SK-N-SH (cell line): ENCODE results near the gene TMX4. TPM values are rescaled to one million over a fixed set of nuclear protein-coding genes. Genes with fewer than 3 reads are reported as not detected.
A peak's percentile ranks its signal among the peaks of the same experiment; 100 is the strongest.

Experiments
- CTCF ChIA-PET: fragments of 300-600, 350-600 bp; formaldehyde crosslinking; extraction: SDS; loops from one replicate; lab custom pipeline; 2021; lab: Yijun Ruan, JAX
- POLR2A ChIA-PET: fragments of 350-600 bp; sonication (Branson Sonifier 250); formaldehyde crosslinking; extraction: SDS; loops from one replicate; lab custom pipeline; 2020; ENCODE audit warnings: antibody characterized with exemption, inconsistent platforms; lab: Yijun Ruan, JAX
- DNase-seq: peaks from one replicate; pipeline ENCODE4 v3.0.0; 2012
- H2AFZ ChIP-seq: fragments of 200-600 bp; sonication (generic); 2 replicates; pipeline ENCODE4 v1.8.1; 2016; ENCODE audit warnings: antibody characterized with exemption, mild to moderate bottlenecking, low read depth
- H3F3A ChIP-seq: fragments of 200-600 bp; sonication (generic); replicated peaks from 2 replicates; pipeline ENCODE3; 2016; ENCODE audit warnings: antibody characterized with exemption, mild to moderate bottlenecking; ENCODE audit not compliant: insufficient read depth
- H3K27ac ChIP-seq, 2 experiments: fragments of 200-500 bp in 1 of 2; fragments of 200-600 bp in 1 of 2; sonication (Bioruptor generic) in 1 of 2; sonication (generic), shearing (Covaris generic) in 1 of 2; 2 replicates each; pipeline versions ENCODE4 v1.5.1 to v1.6.1; 2014 to 2016; ENCODE audit warnings: low read depth in 2 of 2, inconsistent platforms in 1 of 2, low read length in 1 of 2, mild to moderate bottlenecking in 1 of 2, mixed read lengths in 1 of 2
- H3K27me3 ChIP-seq: fragments of 200-600 bp; sonication (generic), shearing (Covaris generic); 2 replicates; pipeline ENCODE4 v1.6.1; 2016; ENCODE audit warnings: mixed run types; ENCODE audit not compliant: insufficient read depth
- H3K36me3 ChIP-seq, 2 experiments: fragments of 200-500 bp in 1 of 2; fragments of 200-600 bp in 1 of 2; sonication (Bioruptor generic) in 1 of 2; sonication (generic) in 1 of 2; replicated peaks in 1 of 2; 2 replicates each; pipeline versions ENCODE3 to v1.5.1; 2014 to 2016; ENCODE audit warnings: low read length in 1 of 2, mild to moderate bottlenecking in 1 of 2; ENCODE audit not compliant: insufficient read depth in 2 of 2, control insufficient read depth in 1 of 2
- H3K4me1 ChIP-seq, 2 experiments: fragments of 200-500 bp in 1 of 2; fragments of 200-600 bp in 1 of 2; sonication (Bioruptor generic) in 1 of 2; sonication (generic), shearing (Covaris generic) in 1 of 2; 2 replicates each; pipeline versions ENCODE4 v1.5.1 to v1.6.1; 2014 to 2016; ENCODE audit warnings: low read depth in 1 of 2, low read length in 1 of 2, mixed run types in 1 of 2; ENCODE audit not compliant: insufficient read depth in 2 of 2, control insufficient read depth in 1 of 2
- H3K4me2 ChIP-seq: fragments of 200-600 bp; sonication (generic), shearing (Covaris generic); 2 replicates; pipeline ENCODE4 v1.6.1; 2017; ENCODE audit warnings: mixed run types
- H3K4me3 ChIP-seq, 2 experiments: fragments of 200-500 bp in 1 of 2; fragments of 200-600 bp in 1 of 2; sonication (Bioruptor generic) in 1 of 2; sonication (generic), shearing (Covaris generic) in 1 of 2; 2 replicates each; pipeline versions ENCODE4 v1.5.1 to v1.8.1; 2014 to 2016; ENCODE audit warnings: low read depth in 2 of 2, inconsistent platforms in 1 of 2, low read length in 1 of 2, mild to moderate bottlenecking in 1 of 2, mixed read lengths in 1 of 2, moderate library complexity in 1 of 2
- H3K79me2 ChIP-seq: fragments of 200-600 bp; sonication (generic); 2 replicates; pipeline ENCODE4 v1.8.1; 2017; ENCODE audit warnings: mild to moderate bottlenecking; ENCODE audit not compliant: insufficient read depth
- H3K9ac ChIP-seq: fragments of 200-600 bp; sonication (generic); 2 replicates; pipeline ENCODE4 v1.6.1; 2017; ENCODE audit warnings: mixed run types
- H3K9me2 ChIP-seq: fragments of 200-600 bp; sonication (generic); 2 replicates; pipeline ENCODE4 v1.6.1; 2017; ENCODE audit warnings: mixed run types
- H3K9me3 ChIP-seq: fragments of 200-600 bp; sonication (generic); 2 replicates; pipeline ENCODE4 v1.6.1; 2017; ENCODE audit warnings: mixed run types, mild to moderate bottlenecking, moderate library complexity
- H4K20me1 ChIP-seq: fragments of 200-600 bp; sonication (generic); 2 replicates; pipeline ENCODE4 v1.6.1; 2017; ENCODE audit warnings: mild to moderate bottlenecking, mixed run types; ENCODE audit not compliant: insufficient read depth
- CTCF ChIP-seq: fragments of 200-600 bp; sonication (generic); IDR thresholded peaks from 2 replicates; pipeline ENCODE4 v1.6.1; 2017; ENCODE audit warnings: antibody characterized with exemption, mild to moderate bottlenecking, moderate library complexity
- EP300 ChIP-seq, 2 experiments: IDR thresholded peaks; 2 replicates each; pipeline versions ENCODE4 v1.4.0 to v1.6.1; 2012; ENCODE audit warnings: borderline replicate concordance in 1 of 2, low read depth in 1 of 2, low read length in 1 of 2
- EZH2phosphoT487 ChIP-seq: fragments of 200-600 bp; sonication (generic); IDR thresholded peaks from 2 replicates; pipeline ENCODE4 v1.6.1; 2017; ENCODE audit warnings: low read depth, mixed run types, mild to moderate bottlenecking, antibody characterized with exemption, moderate library complexity, borderline replicate concordance
- FOXJ3 ChIP-seq: sonication (generic); formaldehyde crosslinking; IDR thresholded peaks from 2 replicates; pipeline ENCODE4 v1.5.1; 2020; ENCODE audit warnings: mild to moderate bottlenecking, missing genetic modification reagents
- NFIC ChIP-seq: IDR thresholded peaks from 2 replicates; pipeline ENCODE4 v1.4.0; 2012; ENCODE audit warnings: borderline replicate concordance
- PBX3 ChIP-seq: IDR thresholded peaks from 2 replicates; pipeline ENCODE4; 2012
- POLR2AphosphoS5 ChIP-seq: IDR thresholded peaks from 2 replicates; pipeline ENCODE4 v1.6.1; 2012; ENCODE audit warnings: low read depth, low read length
- RFX5 ChIP-seq: IDR thresholded peaks from 2 replicates; pipeline ENCODE4 v1.6.1; 2012; ENCODE audit warnings: mild to moderate bottlenecking, improper control_type of control experiment, low read length
- SMC3 ChIP-seq: IDR thresholded peaks from 2 replicates; pipeline ENCODE4 v1.6.1; 2012; ENCODE audit warnings: low read depth, low read length, improper control_type of control experiment
- YY1 ChIP-seq: IDR thresholded peaks from 2 replicates; pipeline ENCODE4 v1.4.0; 2012; ENCODE audit warnings: low read depth, mild to moderate bottlenecking
- WGBS: methylation state at CpG from one replicate; pipeline ENCODE4 v1.1.6; 2017; ENCODE audit warnings: low lambda C conversion rate; 5-methylcytosine and 5-hydroxymethylcytosine counted together
- polyA plus RNA-seq, 3 experiments: library from polyadenylated mRNA; depleted of rRNA; stranded (reverse); fragments of >200 nt; gene quantifications; 2 replicates each; pipeline ENCODE4 v1.2.3, GENCODE V29; 2012
- TF ChIP-seq, protein P1 (sequence below): IDR thresholded peaks from 2 replicates; pipeline ENCODE4 v1.4.0; 2012; ENCODE audit warnings: low read depth, borderline replicate concordance

TMX4 gene
- polyA plus RNA-seq, 1 of the 3 experiments (the other 2 are of a cell fraction): 10.9 TPM

DNA sequence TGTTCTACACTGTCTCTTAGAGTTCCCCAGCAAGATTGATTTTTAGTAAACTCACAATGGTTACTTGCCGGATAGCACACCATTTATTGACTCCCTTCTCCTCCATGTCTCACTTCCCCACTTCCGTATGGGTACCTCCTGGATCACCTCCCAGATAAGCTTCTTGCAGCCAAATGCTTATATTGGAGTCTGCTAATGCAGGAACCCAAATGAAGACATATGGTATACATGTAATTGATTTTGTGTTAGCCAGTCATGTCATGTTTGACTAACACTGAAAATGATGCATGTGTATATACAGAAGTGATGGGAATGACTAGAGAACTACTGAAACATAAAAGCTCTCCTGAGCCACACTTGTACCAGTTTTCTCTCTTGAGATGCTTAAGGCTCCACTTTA is 46.1 kb upstream of the TMX4 start:
- no peaks in the 10 kb centered on the region for H3K9me2 ChIP-seq
- ChIA-PET POLR2A (no interaction called here), CTCF (interaction anchor here (0.8 to 2.9 kb wide), 3 partner anchors 12 to 130 kb away, joined by 3 to 9 read pairs (median 7); no protein-coding TSS in a partner anchor)
- H3K9ac ChIP-seq: no peak overlapping the region
- no peaks in the 10 kb centered on the region for H3K27me3 ChIP-seq
- no peaks in the 10 kb centered on the region for H3K9me3 ChIP-seq
- no peaks in the 10 kb centered on the region for H3K79me2 ChIP-seq
- no peaks in the 10 kb centered on the region for H3K36me3 ChIP-seq
- no peak overlapping the region for H2AFZ ChIP-seq
- peak overlapping the region in 1 of 2 experiments; percentile 82; a peak in 2 of 4 replicates for H3K27ac ChIP-seq
- peaks cover 0 to 2% of the 10 kb centered on the region in 2 experiments; a peak in 2 of 4 replicates for H3K4me1 ChIP-seq
- no peak for DNase-seq
- no peak for TF ChIP-seq PBX3
- TF ChIP-seq SMC3: no peak
- no peak for TF ChIP-seq YY1
- TF ChIP-seq RFX5: no peak
- no peak for TF ChIP-seq EZH2phosphoT487
- TF ChIP-seq FOXJ3: no peak
- no peak for TF ChIP-seq CTCF
- no peak for TF ChIP-seq NFIC
- TF ChIP-seq, all 33 proteins: peak for 0
- no peak overlapping the region for H3K4me3 ChIP-seq
- WGBS: 73% methylated on average over 2 of the region's 2 CpGs
- no peaks in the 10 kb centered on the region for H3F3A ChIP-seq
- H3K4me2 ChIP-seq: no peak overlapping the region
- no peaks in the 10 kb centered on the region for H4K20me1 ChIP-seq

- Histone ChIP-seq H3K79me2 (no peaks in the 10 kb centered on the region), H3K9me2 (no peaks in the 10 kb centered on the region), H3K9me3 (no peaks in the 10 kb centered on the region), H3K4me3 (no peak overlapping the region), H3K9ac (no peak overlapping the region), H2AFZ (no peak overlapping the region; the same call in 1 of the 2 replicates), H3F3A (no peaks in the 10 kb centered on the region), H4K20me1 (no peaks in the 10 kb centered on the region), H3K36me3 (no peaks in the 10 kb centered on the region), H3K4me2 (no peak overlapping the region)
- CTCF ChIA-PET: interaction anchor here (1.3 to 2.7 kb wide), 4 partner anchors 13 to 659 kb away, joined by 4 to 9 read pairs (median 6); no protein-coding TSS in a partner anchor
- WGBS: 46% methylated on average over 6 of the region's 6 CpGs
- DNase-seq: no peak
- TF ChIP-seq PBX3: peak; percentile 75
- TF ChIP-seq POLR2AphosphoS5: 0 out of 2 replicates have a peak, but pooled peaks have one; percentile 16
- TF ChIP-seq, protein P1, sequence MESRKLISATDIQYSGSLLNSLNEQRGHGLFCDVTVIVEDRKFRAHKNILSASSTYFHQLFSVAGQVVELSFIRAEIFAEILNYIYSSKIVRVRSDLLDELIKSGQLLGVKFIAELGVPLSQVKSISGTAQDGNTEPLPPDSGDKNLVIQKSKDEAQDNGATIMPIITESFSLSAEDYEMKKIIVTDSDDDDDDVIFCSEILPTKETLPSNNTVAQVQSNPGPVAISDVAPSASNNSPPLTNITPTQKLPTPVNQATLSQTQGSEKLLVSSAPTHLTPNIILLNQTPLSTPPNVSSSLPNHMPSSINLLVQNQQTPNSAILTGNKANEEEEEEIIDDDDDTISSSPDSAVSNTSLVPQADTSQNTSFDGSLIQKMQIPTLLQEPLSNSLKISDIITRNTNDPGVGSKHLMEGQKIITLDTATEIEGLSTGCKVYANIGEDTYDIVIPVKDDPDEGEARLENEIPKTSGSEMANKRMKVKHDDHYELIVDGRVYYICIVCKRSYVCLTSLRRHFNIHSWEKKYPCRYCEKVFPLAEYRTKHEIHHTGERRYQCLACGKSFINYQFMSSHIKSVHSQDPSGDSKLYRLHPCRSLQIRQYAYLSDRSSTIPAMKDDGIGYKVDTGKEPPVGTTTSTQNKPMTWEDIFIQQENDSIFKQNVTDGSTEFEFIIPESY: no peak
- TF ChIP-seq EP300 (IDR thresholded peaks at IDR 0.05; ENCODE audit: borderline replicate concordance in 1 of 2, low read depth in 1 of 2, low read length in 1 of 2): peak; percentile 15 to 56; a peak in 3 of 4 replicates
- no peak for TF ChIP-seq EZH2phosphoT487
- no peak for TF ChIP-seq FOXJ3
- TF ChIP-seq, all 33 proteins: peak for 3
- H3K4me1 ChIP-seq: peaks cover 0 to 2% of the 10 kb centered on the region in 2 experiments; a peak in 2 of 4 replicates
- H3K27me3 ChIP-seq: no peaks in the 10 kb centered on the region
- POLR2A ChIA-PET: no interaction called here
- H3K27ac ChIP-seq: peak overlapping the region in 1 of 2 experiments; percentile 79; a peak in 2 of 4 replicates
These were observed 43.2 kb upstream of the TMX4 start for GRCh38 chr20:8062756-8063155.
